ENCODE data around the gene PNP. TPM values are rescaled to one million over a fixed set of nuclear protein-coding genes. Genes with fewer than 3 reads are reported as not detected.

PNP gene
- 10 to 100 TPM in 5 of 6 donors, 1 to 10 TPM in 1; 6.3 to 98.8 (median 32.9) TPM for total RNA-seq

DNA sequence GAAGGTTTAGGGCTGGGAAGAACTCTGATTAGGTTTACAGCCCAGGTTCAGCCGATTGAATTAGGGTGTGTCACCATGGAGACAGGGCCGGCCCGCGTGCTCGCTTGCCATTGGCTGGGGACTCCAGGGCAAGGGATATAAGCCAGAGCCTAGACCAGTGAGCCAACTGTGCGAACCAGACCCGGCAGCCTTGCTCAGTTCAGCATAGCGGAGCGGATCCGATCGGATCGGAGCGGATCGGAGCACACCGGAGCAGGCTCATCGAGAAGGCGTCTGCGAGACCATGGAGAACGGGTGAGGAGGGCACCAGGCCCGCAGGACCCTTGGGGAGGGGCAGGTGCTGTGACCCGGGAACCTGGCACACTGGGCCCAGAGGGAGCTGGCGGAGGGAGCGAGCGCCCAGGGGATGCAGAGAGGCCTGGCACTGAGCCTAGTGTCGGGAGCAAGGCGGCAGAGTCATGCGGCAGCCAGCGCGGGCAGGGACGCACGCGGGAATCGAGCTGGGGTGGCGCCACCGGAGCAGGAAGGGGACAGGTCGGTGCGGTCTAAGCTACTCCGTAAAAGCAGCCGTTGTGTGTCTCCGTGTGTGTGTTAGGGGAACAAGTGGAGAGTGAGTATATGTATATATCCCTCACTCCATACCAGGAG is at the start of gene PNP:
TSS of gene PNP (plus strand) at position 165 of the 648 bp plus-strand sequence. CDS start at position 284, 119 bp downstream.
- Histone ChIP-seq H3K9me3 (no peaks in the 10 kb centered on the region), H3K27ac (peak within 1 kb of the TSS; percentile 88 to 97 (median 94)), H3K4me1 (peaks cover 14 to 33% (median 22%) of the 10 kb centered on the region in 4 donors), H3K27me3 (no peaks in the 10 kb centered on the region), H3K4me3 (peak within 1 kb of the TSS; percentile 63 to 92 (median 88)), H3K36me3 (peaks cover 0 to 23% (median 15%) of the 10 kb centered on the region in 4 donors)
- 0 to 1% methylated on average over 17 to 36 of the region's 40 CpGs for WGBS, 2 donors
- ATAC-seq (ENCODE audit: low FRiP score in 2 of 2) (peak; percentile 97 to 98), DNase-seq (peak; percentile 93 to 94)
- peak; percentile 99 to 100 for TF ChIP-seq POLR2AphosphoS5 (IDR thresholded peaks at IDR 0.05)
- peak in 1 of 4 donors; percentile 16 for TF ChIP-seq EP300 (IDR thresholded peaks at IDR 0.05)
- TF ChIP-seq, protein P1, sequence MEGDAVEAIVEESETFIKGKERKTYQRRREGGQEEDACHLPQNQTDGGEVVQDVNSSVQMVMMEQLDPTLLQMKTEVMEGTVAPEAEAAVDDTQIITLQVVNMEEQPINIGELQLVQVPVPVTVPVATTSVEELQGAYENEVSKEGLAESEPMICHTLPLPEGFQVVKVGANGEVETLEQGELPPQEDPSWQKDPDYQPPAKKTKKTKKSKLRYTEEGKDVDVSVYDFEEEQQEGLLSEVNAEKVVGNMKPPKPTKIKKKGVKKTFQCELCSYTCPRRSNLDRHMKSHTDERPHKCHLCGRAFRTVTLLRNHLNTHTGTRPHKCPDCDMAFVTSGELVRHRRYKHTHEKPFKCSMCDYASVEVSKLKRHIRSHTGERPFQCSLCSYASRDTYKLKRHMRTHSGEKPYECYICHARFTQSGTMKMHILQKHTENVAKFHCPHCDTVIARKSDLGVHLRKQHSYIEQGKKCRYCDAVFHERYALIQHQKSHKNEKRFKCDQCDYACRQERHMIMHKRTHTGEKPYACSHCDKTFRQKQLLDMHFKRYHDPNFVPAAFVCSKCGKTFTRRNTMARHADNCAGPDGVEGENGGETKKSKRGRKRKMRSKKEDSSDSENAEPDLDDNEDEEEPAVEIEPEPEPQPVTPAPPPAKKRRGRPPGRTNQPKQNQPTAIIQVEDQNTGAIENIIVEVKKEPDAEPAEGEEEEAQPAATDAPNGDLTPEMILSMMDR (IDR thresholded peaks at IDR 0.05), result peak in 2 of 6 experiments; percentile 8 to 16
- peak; percentile 75 to 98 (median 93) for TF ChIP-seq POLR2A (IDR thresholded peaks at IDR 0.05)

DNA sequence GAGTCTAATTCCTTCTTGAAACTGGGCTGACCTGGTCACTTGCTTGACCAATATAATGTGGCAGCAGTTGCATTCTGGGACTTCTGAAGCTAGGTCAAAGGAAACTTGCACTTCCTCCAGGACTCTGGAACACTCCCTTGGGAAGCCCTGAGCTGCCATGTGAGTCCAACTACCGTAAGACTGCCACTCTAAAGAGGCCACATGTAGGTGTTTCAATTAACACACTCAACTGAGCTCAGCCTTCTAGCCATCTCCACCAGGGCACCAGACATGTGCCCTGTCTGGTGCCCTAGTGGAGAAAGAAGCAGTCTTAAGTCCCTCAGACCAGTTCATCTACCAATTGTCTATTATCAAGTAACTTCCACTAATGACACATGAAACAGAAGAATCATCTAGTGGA is 49.8 kb upstream of the PNP start:
- TF ChIP-seq, protein P1 (IDR thresholded peaks at IDR 0.05), result no peak
- TF ChIP-seq EP300 (IDR thresholded peaks at IDR 0.05) (no peak), POLR2AphosphoS5 (IDR thresholded peaks at IDR 0.05) (no peak), POLR2A (IDR thresholded peaks at IDR 0.05) (no peak)
- DNase-seq, result no peak
- no peaks in the 10 kb centered on the region for H3K9me3 ChIP-seq
- H3K27me3 ChIP-seq, result no peaks in the 10 kb centered on the region
- H3K36me3 ChIP-seq, result no peaks in the 10 kb centered on the region
- H3K4me1 ChIP-seq, result peaks cover 0 to 11% (median 4%) of the 10 kb centered on the region in 4 donors
- ATAC-seq (ENCODE audit: low FRiP score in 2 of 2), result no peak
- 67 to 80% methylated on average over 1 of the region's 1 CpG for WGBS, 2 donors
- no peak overlapping the region for H3K27ac ChIP-seq
- no peak overlapping the region for H3K4me3 ChIP-seq

DNA sequence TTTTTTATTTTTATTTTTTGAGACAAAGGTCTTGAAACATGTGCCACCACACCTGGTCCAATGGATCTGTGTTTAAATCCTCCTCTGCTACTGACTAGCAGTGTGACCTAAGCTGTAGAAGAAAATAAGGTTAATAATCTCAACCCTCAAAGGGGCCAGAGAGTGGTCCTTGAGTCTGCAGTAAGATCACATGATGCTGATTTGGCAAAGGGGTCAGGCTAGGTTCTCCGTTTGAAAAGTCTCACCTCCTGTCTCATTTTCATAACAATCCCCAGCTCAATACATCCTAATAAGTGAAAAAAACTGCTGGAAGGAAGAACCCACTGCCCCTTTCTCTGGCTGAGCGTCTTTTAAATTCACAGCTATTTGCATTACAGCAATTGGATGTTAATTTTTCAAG is 47.9 kb upstream of the PNP start:
- Histone ChIP-seq H3K27me3 (no peaks in the 10 kb centered on the region), H3K9me3 (no peaks in the 10 kb centered on the region), H3K36me3 (no peaks in the 10 kb centered on the region), H3K27ac (no peak overlapping the region), H3K4me3 (no peak overlapping the region), H3K4me1 (peaks cover 0 to under 1% (median 0%) of the 10 kb centered on the region in 4 donors)
- no peak for DNase-seq
- TF ChIP-seq POLR2A (IDR thresholded peaks at IDR 0.05) (no peak), EP300 (IDR thresholded peaks at IDR 0.05) (no peak), POLR2AphosphoS5 (IDR thresholded peaks at IDR 0.05) (no peak)
- TF ChIP-seq, protein P1 (IDR thresholded peaks at IDR 0.05), result no peak
- 36 to 40% methylated on average over 2 of the region's 2 CpGs for WGBS, 2 donors
- ATAC-seq (ENCODE audit: low FRiP score in 2 of 2), result no peak

DNA sequence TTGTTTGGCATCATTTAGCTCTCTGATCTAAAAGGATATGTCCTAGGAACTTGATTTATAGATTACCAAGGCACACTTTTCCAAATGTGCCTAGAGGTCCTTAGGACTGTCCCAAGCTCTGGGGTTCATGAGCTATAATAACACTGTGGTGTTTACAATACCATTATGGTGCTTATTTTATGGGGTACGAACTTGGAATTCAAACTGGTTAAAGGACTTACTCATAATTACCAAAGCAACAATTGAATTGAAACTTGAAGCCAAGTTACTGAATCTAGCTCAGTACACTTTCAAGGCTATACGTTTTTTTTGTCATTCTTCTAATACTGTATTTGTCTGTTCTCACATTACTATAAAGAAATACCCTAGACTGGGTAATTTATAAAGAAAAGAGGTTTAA is 46.3 kb upstream of the PNP start:
- ATAC-seq (ENCODE audit: low FRiP score in 2 of 2) (no peak), DNase-seq (no peak)
- H3K4me3 ChIP-seq, result no peak overlapping the region
- no peaks in the 10 kb centered on the region for H3K9me3 ChIP-seq
- H3K4me1 ChIP-seq, result peaks cover 2 to 7% (median 5%) of the 10 kb centered on the region in 4 donors
- no peak overlapping the region for H3K27ac ChIP-seq
- H3K36me3 ChIP-seq, result no peaks in the 10 kb centered on the region
- TF ChIP-seq POLR2AphosphoS5 (IDR thresholded peaks at IDR 0.05) (no peak), POLR2A (IDR thresholded peaks at IDR 0.05) (no peak), EP300 (IDR thresholded peaks at IDR 0.05) (no peak)
- TF ChIP-seq, protein P1 (IDR thresholded peaks at IDR 0.05), result no peak
- 54 to 59% methylated on average over 2 of the region's 2 CpGs for WGBS, 2 donors
- H3K27me3 ChIP-seq, result no peaks in the 10 kb centered on the region

Measured in upper lobe of left lung (tissue), 6 donors.